ENCODE results near the gene ANAPC16. TPM values are rescaled to one million over a fixed set of nuclear protein-coding genes. Genes with fewer than 3 reads are reported as not detected.
A peak's percentile ranks its signal among the peaks of the same experiment; 100 is the strongest.

Gene ANAPC16
- total and polyA plus RNA-seq, 7 experiments from 2014 or later = 85.5 to 445 (median 118) TPM

GRCh38 chr10:72241691-72242252 is 26.0 kb downstream of the ANAPC16 start:
- peaks cover 0 to 4% (median 0%) of the 10 kb centered on the region in 11 donors for H3K9me3 Mint-ChIP-seq
- intact Hi-C loops (cut with micrococcal nuclease) = no loop called here
- H3K27me3 Mint-ChIP-seq = no peaks in the 10 kb centered on the region
- no peak overlapping the region for H3K4me3 ChIP-seq (ENCODE audit: low read length)
- no peak overlapping the region for H3K27ac ChIP-seq (ENCODE audit: low read depth, low read length)
- H3K27ac Mint-ChIP-seq = peak overlapping the region in 5 of 9 donors; percentile 25 to 98 (median 38)
- no peaks in the 10 kb centered on the region for H3K9me3 ChIP-seq (ENCODE audit: control insufficient read depth in 2 of 3, low read length in 3 of 3)
- peaks cover 31 to 49% of the 10 kb centered on the region in 2 donors for H3K4me1 ChIP-seq (ENCODE audit: control insufficient read depth in 2 of 2, insufficient read depth in 2 of 2, low read length in 2 of 2)
- H3K4me1 Mint-ChIP-seq = peaks cover 41 to 77% (median 60%) of the 10 kb centered on the region in 7 donors
- H3K36me3 Mint-ChIP-seq = peaks cover 0 to 13% (median 7%) of the 10 kb centered on the region in 5 donors
- H3K36me3 ChIP-seq (ENCODE audit: control insufficient read depth in 2 of 3, insufficient read depth in 3 of 3, low read length in 3 of 3) = peaks cover 0 to 3% (median 0%) of the 10 kb centered on the region in 3 experiments
- ATAC-seq (no peak), DNase-seq (no peak)
- ChIA-PET POLR2A (interaction anchor here (1.0 to 1.6 kb wide), 2 partner anchors 9 to 109 kb away, joined by 3 read pairs; no protein-coding TSS in a partner anchor), CTCF (interaction anchor here (0.6 to 0.8 kb wide), 3 partner anchors 63 to 92 kb away, joined by 3 to 6 read pairs (median 4); no protein-coding TSS in a partner anchor)
- peak overlapping the region in 4 of 10 donors; percentile 38 to 77 (median 54) for H3K4me3 Mint-ChIP-seq
- H3K27me3 ChIP-seq (ENCODE audit: control insufficient read depth in 2 of 2, insufficient read depth in 2 of 2, low read length in 2 of 2) = no peaks in the 10 kb centered on the region

DNA sequence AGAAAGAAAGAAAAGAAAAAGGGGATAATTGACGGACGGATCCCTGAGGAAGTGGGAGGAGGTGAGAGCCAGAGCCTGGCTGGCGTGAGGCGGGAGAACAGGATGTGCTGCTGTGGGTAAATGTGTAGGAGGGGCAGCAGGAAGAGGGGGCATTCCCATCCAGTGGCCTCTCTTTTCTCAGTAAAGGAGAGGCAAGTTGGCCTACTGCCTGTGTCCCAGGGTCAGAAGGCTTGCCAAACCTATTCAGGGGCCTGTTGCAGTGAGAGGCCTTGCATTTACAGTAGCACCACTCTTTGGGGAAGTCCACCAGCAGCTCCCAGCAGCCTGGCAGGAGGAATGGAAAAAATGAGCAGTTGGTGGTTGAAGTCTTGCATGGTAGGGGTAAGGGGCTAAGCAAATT is 26.9 kb downstream of the ANAPC16 start:
- CTCF ChIA-PET = interaction anchor here (0.8 to 1.4 kb wide), 3 partner anchors 19 to 95 kb away, joined by 3 to 6 read pairs (median 4); no protein-coding TSS in a partner anchor
- Histone ChIP-seq H3K27ac (ENCODE audit: low read depth, low read length) (no peak overlapping the region), H3K9me3 (ENCODE audit: control insufficient read depth in 2 of 3, low read length in 3 of 3) (no peaks in the 10 kb centered on the region), H3K27me3 (ENCODE audit: control insufficient read depth in 2 of 2, insufficient read depth in 2 of 2, low read length in 2 of 2) (no peaks in the 10 kb centered on the region), H3K4me3 (ENCODE audit: low read length) (no peak overlapping the region), H3K36me3 (ENCODE audit: control insufficient read depth in 2 of 3, insufficient read depth in 3 of 3, low read length in 3 of 3) (no peaks in the 10 kb centered on the region), H3K4me1 (ENCODE audit: control insufficient read depth in 2 of 2, insufficient read depth in 2 of 2, low read length in 2 of 2) (peaks cover 39 to 58% of the 10 kb centered on the region in 2 donors)
- Mint-ChIP-seq H3K27ac (peak overlapping the region; percentile 51 to 98 (median 83)), H3K4me3 (peak overlapping the region in 9 of 10 donors; percentile 2 to 77 (median 45)), H3K36me3 (peaks cover 0 to 10% (median 5%) of the 10 kb centered on the region in 5 donors), H3K9me3 (peaks cover 0 to 4% (median 0%) of the 10 kb centered on the region in 11 donors), H3K27me3 (no peaks in the 10 kb centered on the region), H3K4me1 (peaks cover 42 to 80% (median 68%) of the 10 kb centered on the region in 7 donors)
- intact Hi-C loops (cut with micrococcal nuclease) = no loop called here
- DNase-seq = no peak
- ATAC-seq = no peak
- POLR2A ChIA-PET = interaction anchor here (0.7 kb wide), 1 partner anchor 19 kb away, joined by 3 read pairs; no protein-coding TSS in a partner anchor

GRCh38 chr10:72243822-72244437 is 28.1 kb downstream of the ANAPC16 start:
- ATAC-seq (no peak), DNase-seq (peak in 1 of 9 donors; percentile 14)
- Histone ChIP-seq H3K4me3 (ENCODE audit: low read length) (no peak overlapping the region), H3K27me3 (ENCODE audit: control insufficient read depth in 2 of 2, insufficient read depth in 2 of 2, low read length in 2 of 2) (no peaks in the 10 kb centered on the region), H3K9me3 (ENCODE audit: control insufficient read depth in 2 of 3, low read length in 3 of 3) (no peaks in the 10 kb centered on the region), H3K27ac (ENCODE audit: low read depth, low read length) (peak overlapping the region; percentile 39), H3K4me1 (ENCODE audit: control insufficient read depth in 2 of 2, insufficient read depth in 2 of 2, low read length in 2 of 2) (peaks cover 50 to 67% of the 10 kb centered on the region in 2 donors), H3K36me3 (ENCODE audit: control insufficient read depth in 2 of 3, insufficient read depth in 3 of 3, low read length in 3 of 3) (no peaks in the 10 kb centered on the region)
- H3K27me3 Mint-ChIP-seq = no peaks in the 10 kb centered on the region
- peak overlapping the region in 9 of 10 donors; percentile 14 to 80 (median 56) for H3K4me3 Mint-ChIP-seq
- peaks cover 0 to 10% (median 5%) of the 10 kb centered on the region in 5 donors for H3K36me3 Mint-ChIP-seq
- H3K9me3 Mint-ChIP-seq = peaks cover 0 to 4% (median 0%) of the 10 kb centered on the region in 11 donors
- peaks cover 51 to 93% (median 80%) of the 10 kb centered on the region in 7 donors for H3K4me1 Mint-ChIP-seq
- ChIA-PET CTCF (interaction anchor here (0.6 to 1.4 kb wide), 3 partner anchors 21 to 94 kb away, joined by 4 read pairs; no protein-coding TSS in a partner anchor), POLR2A (interaction anchor here (1.4 to 1.5 kb wide), 2 partner anchors 29 to 155 kb away, joined by 5 read pairs; no protein-coding TSS in a partner anchor)
- peak overlapping the region; percentile 76 to 98 (median 93) for H3K27ac Mint-ChIP-seq
- intact Hi-C loops (cut with micrococcal nuclease) = loop anchor here in 1 of 2 donors (1.0 kb wide), 1 partner anchor 93 kb away; no protein-coding TSS in a partner anchor

DNA sequence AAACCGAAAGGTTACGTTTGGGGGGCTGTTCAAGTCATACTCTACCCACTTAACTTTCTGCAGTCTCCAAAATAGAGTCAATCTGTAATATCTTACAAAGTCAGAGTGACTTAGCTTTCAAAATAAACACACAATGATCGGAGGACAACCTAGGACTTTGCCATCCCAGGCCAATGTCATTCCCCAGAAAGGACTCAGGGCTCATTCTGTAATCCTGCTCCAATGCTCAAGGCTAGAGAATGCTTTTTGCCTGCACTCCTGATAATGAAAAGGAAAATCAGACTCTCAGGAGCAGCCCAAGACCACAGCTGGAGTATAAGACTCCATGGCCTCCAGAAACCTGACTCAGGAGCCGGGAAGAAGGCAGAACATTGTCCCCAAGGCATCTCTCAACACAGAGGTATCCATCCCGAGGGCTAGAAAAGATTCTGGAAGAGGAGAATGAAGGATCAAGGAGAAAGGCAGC is 28.8 kb downstream of the ANAPC16 start:
- H3K4me1 Mint-ChIP-seq = peaks cover 53 to 89% (median 78%) of the 10 kb centered on the region in 7 donors
- H3K36me3 Mint-ChIP-seq = peaks cover 0 to 9% (median 3%) of the 10 kb centered on the region in 5 donors
- intact Hi-C loops (cut with micrococcal nuclease) = loop anchor here in 1 of 2 donors (1.0 kb wide), 1 partner anchor 93 kb away; no protein-coding TSS in a partner anchor
- no peak for ATAC-seq
- POLR2A ChIA-PET = interaction anchor here (1.2 to 1.5 kb wide), 4 partner anchors 12 to 155 kb away, joined by 3 to 5 read pairs (median 4); no protein-coding TSS in a partner anchor
- no peaks in the 10 kb centered on the region for H3K27me3 Mint-ChIP-seq
- H3K9me3 ChIP-seq (ENCODE audit: control insufficient read depth in 2 of 3, low read length in 3 of 3) = no peaks in the 10 kb centered on the region
- H3K36me3 ChIP-seq (ENCODE audit: control insufficient read depth in 2 of 3, insufficient read depth in 3 of 3, low read length in 3 of 3) = no peaks in the 10 kb centered on the region
- peaks cover 0 to 4% (median 0%) of the 10 kb centered on the region in 11 donors for H3K9me3 Mint-ChIP-seq
- no peak for DNase-seq
- H3K27ac Mint-ChIP-seq = peak overlapping the region; percentile 76 to 98 (median 93)
- peaks cover 55 to 68% of the 10 kb centered on the region in 2 donors for H3K4me1 ChIP-seq (ENCODE audit: control insufficient read depth in 2 of 2, insufficient read depth in 2 of 2, low read length in 2 of 2)
- H3K27me3 ChIP-seq (ENCODE audit: control insufficient read depth in 2 of 2, insufficient read depth in 2 of 2, low read length in 2 of 2) = no peaks in the 10 kb centered on the region
- H3K4me3 ChIP-seq (ENCODE audit: low read length) = no peak overlapping the region
- peak overlapping the region; percentile 39 for H3K27ac ChIP-seq (ENCODE audit: low read depth, low read length)
- CTCF ChIA-PET = interaction anchor here (0.6 to 1.2 kb wide), 3 partner anchors 10 to 92 kb away, joined by 3 to 4 read pairs (median 4); no protein-coding TSS in a partner anchor
- peak overlapping the region in 9 of 10 donors; percentile 6 to 80 (median 30) for H3K4me3 Mint-ChIP-seq

- no peaks in the 10 kb centered on the region for H3K36me3 ChIP-seq (ENCODE audit: control insufficient read depth in 2 of 3, insufficient read depth in 3 of 3, low read length in 3 of 3)
- DNase-seq = no peak
- Mint-ChIP-seq H3K4me1 (peaks cover 59 to 90% (median 83%) of the 10 kb centered on the region in 7 donors), H3K27me3 (no peaks in the 10 kb centered on the region), H3K9me3 (peaks cover 0 to 4% (median 0%) of the 10 kb centered on the region in 11 donors), H3K27ac (peak overlapping the region; percentile 56 to 98 (median 93)), H3K36me3 (peaks cover 0 to 4% (median 0%) of the 10 kb centered on the region in 5 donors), H3K4me3 (peak overlapping the region; percentile 6 to 80 (median 60))
- H3K4me3 ChIP-seq (ENCODE audit: low read length) = no peak overlapping the region
- H3K27me3 ChIP-seq (ENCODE audit: control insufficient read depth in 2 of 2, insufficient read depth in 2 of 2, low read length in 2 of 2) = no peaks in the 10 kb centered on the region
- intact Hi-C loops (cut with micrococcal nuclease) = no loop called here
- no peaks in the 10 kb centered on the region for H3K9me3 ChIP-seq (ENCODE audit: control insufficient read depth in 2 of 3, low read length in 3 of 3)
- H3K4me1 ChIP-seq (ENCODE audit: control insufficient read depth in 2 of 2, insufficient read depth in 2 of 2, low read length in 2 of 2) = peaks cover 67 to 81% of the 10 kb centered on the region in 2 donors
- POLR2A ChIA-PET = interaction anchor here (0.9 to 3.8 kb wide), 12 partner anchors 8 to 89 kb away, joined by 3 to 32 read pairs (median 3); partner anchors contain the start of genes ANAPC16 and ASCC1
- ATAC-seq = no peak
- CTCF ChIA-PET = interaction anchor here (0.9 to 2.6 kb wide), 7 partner anchors 14 to 90 kb away, joined by 3 to 9 read pairs (median 4); no protein-coding TSS in a partner anchor
- H3K27ac ChIP-seq (ENCODE audit: low read depth, low read length) = peak overlapping the region; percentile 35
Observed at GRCh38 chr10:72245949-72246525, 30.2 kb downstream of the ANAPC16 start.

Data from naive thymus-derived CD4-positive, alpha-beta T cell (primary cell).